ENCODE data around the gene CHI3L2. TPM values are rescaled to one million over a fixed set of nuclear protein-coding genes. Genes with fewer than 3 reads are reported as not detected.

CHI3L2 gene
- total and polyA plus RNA-seq, 4 donors = 30.1 to 298 (median 141) TPM

- H3K27me3 ChIP-seq (ENCODE audit: control insufficient read depth in 3 of 3, insufficient read depth in 3 of 3, low read length in 2 of 3) = no peaks in the 10 kb centered on the region
- H3K36me3 ChIP-seq (ENCODE audit: control insufficient read depth in 4 of 4, insufficient read depth in 4 of 4, low read length in 4 of 4) = no peaks in the 10 kb centered on the region
- DNase-seq (no peak), ATAC-seq (ENCODE audit: insufficient read depth, low FRiP score) (no peak)
- H3K9ac ChIP-seq (ENCODE audit: insufficient read depth in 1 of 2, low read length in 2 of 2) = no peak overlapping the region
- WGBS, 2 donors = 90 to 92% methylated on average over 8 of the region's 8 CpGs
- H3K9me3 ChIP-seq (ENCODE audit: control insufficient read depth in 4 of 4, insufficient read depth in 3 of 4, low read length in 3 of 4) = no peaks in the 10 kb centered on the region
- TF ChIP-seq CTCF (IDR thresholded peaks at IDR 0.05; ENCODE audit: control extremely low read depth, extremely low read depth) = no peak
- H3K27ac ChIP-seq (ENCODE audit: low read depth in 1 of 2, low read length in 1 of 2) = no peak overlapping the region
- H3K4me3 ChIP-seq = no peak overlapping the region
- H3K4me1 ChIP-seq (ENCODE audit: control insufficient read depth in 5 of 5, insufficient read depth in 5 of 5, low read length in 5 of 5) = peaks cover 0 to 7% (median 0%) of the 10 kb centered on the region in 5 donors
Measured at GRCh38 chr1:111218701-111219556, 8.6 kb upstream of the CHI3L2 start.

- H3K36me3 ChIP-seq (ENCODE audit: control insufficient read depth in 4 of 4, insufficient read depth in 4 of 4, low read length in 4 of 4) = no peaks in the 10 kb centered on the region
- H3K9ac ChIP-seq (ENCODE audit: insufficient read depth in 1 of 2, low read length in 2 of 2) = no peak overlapping the region
- H3K27me3 ChIP-seq (ENCODE audit: control insufficient read depth in 3 of 3, insufficient read depth in 3 of 3, low read length in 2 of 3) = no peaks in the 10 kb centered on the region
- no peak overlapping the region for H3K4me3 ChIP-seq
- ATAC-seq (ENCODE audit: insufficient read depth, low FRiP score) (no peak), DNase-seq (no peak)
- no peak overlapping the region for H3K27ac ChIP-seq (ENCODE audit: low read depth in 1 of 2, low read length in 1 of 2)
- no peaks in the 10 kb centered on the region for H3K9me3 ChIP-seq (ENCODE audit: control insufficient read depth in 4 of 4, insufficient read depth in 3 of 4, low read length in 3 of 4)
- H3K4me1 ChIP-seq (ENCODE audit: control insufficient read depth in 5 of 5, insufficient read depth in 5 of 5, low read length in 5 of 5) = peaks cover 0 to 6% (median 0%) of the 10 kb centered on the region in 5 donors
- 63 to 71% methylated on average over 5 of the region's 5 CpGs for WGBS, 2 donors
- TF ChIP-seq CTCF (IDR thresholded peaks at IDR 0.05; ENCODE audit: control extremely low read depth, extremely low read depth) = no peak
Measured at GRCh38 chr1:111219557-111220286, 7.8 kb upstream of the CHI3L2 start.

- H3K27me3 ChIP-seq (ENCODE audit: control insufficient read depth in 3 of 3, insufficient read depth in 3 of 3, low read length in 2 of 3) = no peaks in the 10 kb centered on the region
- WGBS, 2 donors = 89 to 91% methylated on average over 6 of the region's 6 CpGs
- H3K9me3 ChIP-seq (ENCODE audit: control insufficient read depth in 4 of 4, insufficient read depth in 3 of 4, low read length in 3 of 4) = no peaks in the 10 kb centered on the region
- no peak overlapping the region for H3K4me3 ChIP-seq
- H3K27ac ChIP-seq (ENCODE audit: low read depth in 1 of 2, low read length in 1 of 2) = no peak overlapping the region
- H3K36me3 ChIP-seq (ENCODE audit: control insufficient read depth in 4 of 4, insufficient read depth in 4 of 4, low read length in 4 of 4) = no peaks in the 10 kb centered on the region
- H3K4me1 ChIP-seq (ENCODE audit: control insufficient read depth in 5 of 5, insufficient read depth in 5 of 5, low read length in 5 of 5) = peaks cover 0 to 4% (median 0%) of the 10 kb centered on the region in 5 donors
- TF ChIP-seq CTCF (IDR thresholded peaks at IDR 0.05; ENCODE audit: control extremely low read depth, extremely low read depth) = no peak
- no peak for DNase-seq
- H3K9ac ChIP-seq (ENCODE audit: insufficient read depth in 1 of 2, low read length in 2 of 2) = no peak overlapping the region
- ATAC-seq (ENCODE audit: insufficient read depth, low FRiP score) = no peak
Measured at GRCh38 chr1:111220302-111220890, 7.1 kb upstream of the CHI3L2 start.
